Esophagus squamous epithelium (tissue), 5 donors: ENCODE results near the gene SEC22B. TPM values are rescaled to one million over a fixed set of nuclear protein-coding genes. Genes with fewer than 3 reads are reported as not detected.
"Not testable (repeated sequence)": the region's sequence is repeated elsewhere in the genome, so short reads cannot be mapped to it uniquely, and the experiment has no call there.

Experiments
- DNase-seq: peaks from one replicate; lab custom pipeline; 2025; lab: John Stamatoyannopoulos, UW
- H3K27ac ChIP-seq, 4 donors: fragments of 200-600 bp; sonication (generic); one replicate each; pipeline ENCODE4 v1.5.1; 2016 to 2019; ENCODE audit warnings: mild to moderate bottlenecking in 1 of 4
- H3K27me3 ChIP-seq, 4 donors: fragments of 200-600 bp; sonication (generic); 1 replicate in 3 of 4; 2 replicates in 1 of 4; pipeline versions ENCODE4 v1.5.1 to v1.6.0; 2017 to 2021; ENCODE audit warnings: antibody characterized with exemption in 1 of 4
- H3K36me3 ChIP-seq, 3 donors: fragments of 200-600 bp; sonication (generic); one replicate each; pipeline ENCODE4 v1.5.1; 2016 to 2019
- H3K4me1 ChIP-seq, 3 donors: fragments of 200-600 bp; sonication (generic); one replicate each; pipeline ENCODE4 v1.5.1; 2017 to 2019
- H3K4me3 ChIP-seq, 4 donors: fragments of 200-600 bp; sonication (generic); 1 replicate in 3 of 4; 2 replicates in 1 of 4; pipeline ENCODE4 v1.5.1; 2016 to 2019; ENCODE audit warnings: mild to moderate bottlenecking in 2 of 4, moderate library complexity in 1 of 4
- H3K9me3 ChIP-seq, 3 donors: fragments of 200-600 bp; sonication (generic); one replicate each; pipeline ENCODE4 v1.5.1; 2016 to 2019
- POLR2A ChIP-seq, 4 donors: fragments of 450-650 bp; IDR thresholded peaks; one replicate each; pipeline ENCODE4 v1.6.1; 2017; ENCODE audit warnings: antibody characterized with exemption in 4 of 4, mild to moderate bottlenecking in 4 of 4, moderate library complexity in 3 of 4
- WGBS, 2 donors: methylation state at CpG; one replicate each; pipeline ENCODE4 v1.1.5; 2018; 5-methylcytosine and 5-hydroxymethylcytosine counted together
- intact Hi-C: fragments of 100-400 bp; cut with DNase I; formaldehyde crosslinking; loops from one replicate; pipeline ENCODE4 v1.15.0; 2022
- total RNA-seq, 4 donors: library from RNA; depleted of rRNA; stranded (reverse); fragments of >200 nt; gene quantifications; one replicate each; pipeline ENCODE4 v1.1.0, GENCODE V29; 2016
- TF ChIP-seq, protein P1 (sequence below), 6 experiments: fragments of 450-650 bp in 4 of 6; fragments of 200-600 bp in 2 of 6; sonication (generic) in 2 of 6; IDR thresholded peaks; one replicate each; pipeline ENCODE4 v1.5.1; 2016 to 2019; ENCODE audit warnings: antibody characterized with exemption in 6 of 6, mild to moderate bottlenecking in 4 of 6, moderate library complexity in 4 of 6
- donor health status: DM: yes; HTN: yes; CAD: no.

Gene SEC22B
- total RNA-seq = 10 to 100 TPM in 3 of 4 donors, 1 to 10 TPM in 1; 9.4 to 20.0 (median 15.1) TPM

- peak; percentile 51 for DNase-seq
- peaks cover 0 to 33% (median 11%) of the 10 kb centered on the region in 3 donors for H3K4me1 ChIP-seq
- no peaks in the 10 kb centered on the region for H3K36me3 ChIP-seq
- intact Hi-C loops = no loop called here
- TF ChIP-seq POLR2A (IDR thresholded peaks at IDR 0.05) = peak in 3 of 4 donors; percentile 44 to 93 (median 77)
- TF ChIP-seq, protein P1, sequence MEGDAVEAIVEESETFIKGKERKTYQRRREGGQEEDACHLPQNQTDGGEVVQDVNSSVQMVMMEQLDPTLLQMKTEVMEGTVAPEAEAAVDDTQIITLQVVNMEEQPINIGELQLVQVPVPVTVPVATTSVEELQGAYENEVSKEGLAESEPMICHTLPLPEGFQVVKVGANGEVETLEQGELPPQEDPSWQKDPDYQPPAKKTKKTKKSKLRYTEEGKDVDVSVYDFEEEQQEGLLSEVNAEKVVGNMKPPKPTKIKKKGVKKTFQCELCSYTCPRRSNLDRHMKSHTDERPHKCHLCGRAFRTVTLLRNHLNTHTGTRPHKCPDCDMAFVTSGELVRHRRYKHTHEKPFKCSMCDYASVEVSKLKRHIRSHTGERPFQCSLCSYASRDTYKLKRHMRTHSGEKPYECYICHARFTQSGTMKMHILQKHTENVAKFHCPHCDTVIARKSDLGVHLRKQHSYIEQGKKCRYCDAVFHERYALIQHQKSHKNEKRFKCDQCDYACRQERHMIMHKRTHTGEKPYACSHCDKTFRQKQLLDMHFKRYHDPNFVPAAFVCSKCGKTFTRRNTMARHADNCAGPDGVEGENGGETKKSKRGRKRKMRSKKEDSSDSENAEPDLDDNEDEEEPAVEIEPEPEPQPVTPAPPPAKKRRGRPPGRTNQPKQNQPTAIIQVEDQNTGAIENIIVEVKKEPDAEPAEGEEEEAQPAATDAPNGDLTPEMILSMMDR (IDR thresholded peaks at IDR 0.05) = peak in 2 of 6 experiments; percentile 13 to 22
- H3K27ac ChIP-seq = peak within 1 kb of the TSS; percentile 88 to 98 (median 90)
- H3K9me3 ChIP-seq = no peaks in the 10 kb centered on the region
- H3K4me3 ChIP-seq = peak within 1 kb of the TSS; percentile 67 to 97 (median 82)
- H3K27me3 ChIP-seq = no peaks in the 10 kb centered on the region
- 4 to 5% methylated on average over 18 to 25 of the region's 39 CpGs for WGBS, 2 donors
These were observed at the start of gene SEC22B for GRCh38 chr1:120176092-120176855. SEC22B (minus strand) TSS chr1:120176520; CDS start chr1:120176381, 139 bp downstream.

DNA sequence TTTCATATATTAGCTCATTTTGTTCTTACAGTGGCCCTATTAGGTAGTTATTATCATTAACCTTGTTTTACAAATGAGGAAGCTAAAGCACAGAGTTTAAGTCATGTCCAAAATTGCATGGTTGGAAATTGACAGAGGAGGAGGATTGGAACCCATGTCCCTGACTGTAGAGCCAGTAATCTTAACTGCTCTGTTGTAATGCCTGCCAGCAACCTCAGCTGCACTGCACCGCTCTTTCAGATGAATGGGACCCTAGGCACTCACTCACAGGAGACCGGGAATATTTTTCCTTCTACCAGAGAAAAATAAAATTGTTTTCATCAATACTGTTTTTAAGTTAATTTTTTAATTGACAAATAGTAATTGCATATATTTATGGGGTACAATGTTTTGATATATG is 41.6 kb upstream of the SEC22B start:
- H3K27ac ChIP-seq, intact Hi-C loops, DNase-seq, H3K4me3 ChIP-seq, H3K9me3 ChIP-seq, H3K27me3 ChIP-seq, H3K4me1 ChIP-seq, H3K36me3 ChIP-seq: not testable (repeated sequence)
- 83% methylated on average over 2 of the region's 2 CpGs; no CpG with 5 or more reads in 1 of the 2 donors for WGBS, 2 donors

- H3K9me3 ChIP-seq, intact Hi-C loops, H3K27me3 ChIP-seq, DNase-seq, H3K4me3 ChIP-seq, H3K36me3 ChIP-seq, H3K27ac ChIP-seq, H3K4me1 ChIP-seq: not testable (repeated sequence)
- WGBS, 2 donors = 27 to 28% methylated on average over 2 of the region's 3 CpGs
These were observed 41.0 kb upstream of the SEC22B start for GRCh38 chr1:120217175-120217929.

GRCh38 chr1:120213606-120214005 is 37.3 kb upstream of the SEC22B start:
- H3K27me3 ChIP-seq, H3K36me3 ChIP-seq, H3K9me3 ChIP-seq, H3K27ac ChIP-seq, H3K4me3 ChIP-seq, DNase-seq, H3K4me1 ChIP-seq, intact Hi-C loops: not testable (repeated sequence)
- WGBS, 2 donors = no CpG with 5 or more reads among the region's 2 CpGs

DNA sequence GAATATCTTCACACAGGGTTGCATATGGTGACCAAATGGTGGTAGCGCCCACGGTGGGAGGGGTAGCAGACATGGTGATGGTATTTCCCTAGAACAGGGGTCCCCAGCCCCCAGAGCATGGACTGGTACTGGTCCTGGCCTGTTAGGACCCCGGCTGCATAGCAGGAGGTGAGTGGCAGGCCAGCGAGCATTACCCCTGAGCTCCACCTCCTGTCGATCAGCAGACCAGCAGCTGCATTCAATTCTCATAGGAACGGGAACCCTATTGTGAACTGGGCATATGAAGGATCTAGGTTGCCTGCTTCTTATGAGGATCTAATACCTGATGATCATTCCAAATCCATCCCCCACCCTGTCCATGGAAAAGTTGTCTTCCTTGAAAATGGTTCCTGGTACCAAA is 34.4 kb upstream of the SEC22B start:
- H3K4me3 ChIP-seq, H3K27ac ChIP-seq, DNase-seq, H3K36me3 ChIP-seq, H3K4me1 ChIP-seq, H3K9me3 ChIP-seq, H3K27me3 ChIP-seq, intact Hi-C loops: not testable (repeated sequence)
- WGBS, 2 donors = no CpG with 5 or more reads among the region's 6 CpGs

DNA sequence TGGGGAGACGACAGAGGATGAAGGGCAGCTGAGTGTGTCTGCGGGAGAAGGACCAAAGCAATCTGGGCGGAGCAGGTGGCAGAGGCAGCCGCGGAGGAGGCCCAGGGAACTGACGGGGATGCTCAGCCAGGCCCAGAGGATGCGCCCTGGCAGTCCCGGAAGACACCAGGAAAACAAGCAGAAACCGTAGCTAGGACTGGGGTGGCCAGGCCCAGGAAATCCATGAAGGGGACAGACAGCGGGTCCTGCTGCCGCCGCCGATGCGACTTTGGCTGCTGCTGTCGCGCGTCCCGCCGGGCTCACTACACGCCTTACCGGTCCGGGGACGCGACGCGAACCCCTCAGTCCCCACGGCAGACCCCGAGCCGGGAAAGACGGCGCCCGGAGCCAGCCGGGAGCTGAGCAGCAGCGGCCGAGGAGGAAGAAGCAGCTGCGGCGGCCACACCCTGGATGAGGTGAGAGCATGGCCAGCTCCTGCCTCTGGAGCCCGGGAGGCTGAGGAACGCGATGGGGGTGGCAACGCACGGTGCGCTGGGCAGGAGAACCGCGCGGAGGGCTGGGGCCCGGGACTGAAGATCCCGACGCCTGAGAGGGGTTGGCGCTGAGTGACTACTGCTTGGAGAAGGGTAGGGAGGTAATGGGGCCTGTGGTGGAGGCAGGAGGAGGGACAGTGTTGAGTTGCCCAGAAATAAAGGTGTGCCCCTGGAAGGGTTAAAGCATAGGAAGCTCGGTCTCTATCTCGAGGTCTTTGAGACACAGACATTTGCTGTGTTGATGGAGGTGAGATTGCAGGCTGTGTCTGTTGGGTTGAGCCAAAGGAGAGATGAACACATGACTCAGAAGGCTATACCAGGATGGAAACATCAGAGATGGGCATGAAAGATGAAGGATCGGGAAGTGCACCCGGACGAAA is 20.8 kb upstream of the SEC22B start:
- H3K9me3 ChIP-seq, DNase-seq, H3K27me3 ChIP-seq, intact Hi-C loops, H3K4me1 ChIP-seq, H3K27ac ChIP-seq, H3K36me3 ChIP-seq: not testable (repeated sequence)
- WGBS, 2 donors = 18 to 29% methylated on average over 2 to 18 of the region's 55 CpGs
- H3K4me3 ChIP-seq = peak overlapping the region in 3 of 4 donors; percentile 34 to 57 (median 36)

GRCh38 chr1:120188626-120189025 is 12.3 kb upstream of the SEC22B start:
- H3K9me3 ChIP-seq, DNase-seq, H3K4me1 ChIP-seq, H3K36me3 ChIP-seq, H3K27ac ChIP-seq, intact Hi-C loops, H3K27me3 ChIP-seq, H3K4me3 ChIP-seq: not testable (repeated sequence)
- WGBS, 2 donors = 39 to 60% methylated on average over 1 to 2 of the region's 3 CpGs

GRCh38 chr1:120182176-120182707 is 5.9 kb upstream of the SEC22B start:
- H3K27me3 ChIP-seq, H3K36me3 ChIP-seq, DNase-seq, H3K27ac ChIP-seq, intact Hi-C loops, H3K9me3 ChIP-seq, H3K4me3 ChIP-seq: not testable (repeated sequence)
- peaks cover 0 to 13% (median 6%) of the 10 kb centered on the region in 3 donors for H3K4me1 ChIP-seq
- WGBS, 2 donors = 12 to 57% methylated on average over 2 of the region's 2 CpGs

- DNase-seq, H3K9me3 ChIP-seq, intact Hi-C loops, H3K27me3 ChIP-seq, H3K36me3 ChIP-seq: not testable (repeated sequence)
- peak overlapping the region in 3 of 4 donors; percentile 34 to 58 (median 38) for H3K4me3 ChIP-seq
- peaks cover 0 to 28% (median 11%) of the 10 kb centered on the region in 3 donors for H3K4me1 ChIP-seq
- WGBS, 2 donors = 21 to 22% methylated on average over 4 to 8 of the region's 29 CpGs
- H3K27ac ChIP-seq = peak overlapping the region in 3 of 4 donors; percentile 72 to 81 (median 72)
These were observed 3.7 kb upstream of the SEC22B start for GRCh38 chr1:120179811-120180690.
